ENCODE data around the gene ARHGEF10L.

ARHGEF10L gene

DNA sequence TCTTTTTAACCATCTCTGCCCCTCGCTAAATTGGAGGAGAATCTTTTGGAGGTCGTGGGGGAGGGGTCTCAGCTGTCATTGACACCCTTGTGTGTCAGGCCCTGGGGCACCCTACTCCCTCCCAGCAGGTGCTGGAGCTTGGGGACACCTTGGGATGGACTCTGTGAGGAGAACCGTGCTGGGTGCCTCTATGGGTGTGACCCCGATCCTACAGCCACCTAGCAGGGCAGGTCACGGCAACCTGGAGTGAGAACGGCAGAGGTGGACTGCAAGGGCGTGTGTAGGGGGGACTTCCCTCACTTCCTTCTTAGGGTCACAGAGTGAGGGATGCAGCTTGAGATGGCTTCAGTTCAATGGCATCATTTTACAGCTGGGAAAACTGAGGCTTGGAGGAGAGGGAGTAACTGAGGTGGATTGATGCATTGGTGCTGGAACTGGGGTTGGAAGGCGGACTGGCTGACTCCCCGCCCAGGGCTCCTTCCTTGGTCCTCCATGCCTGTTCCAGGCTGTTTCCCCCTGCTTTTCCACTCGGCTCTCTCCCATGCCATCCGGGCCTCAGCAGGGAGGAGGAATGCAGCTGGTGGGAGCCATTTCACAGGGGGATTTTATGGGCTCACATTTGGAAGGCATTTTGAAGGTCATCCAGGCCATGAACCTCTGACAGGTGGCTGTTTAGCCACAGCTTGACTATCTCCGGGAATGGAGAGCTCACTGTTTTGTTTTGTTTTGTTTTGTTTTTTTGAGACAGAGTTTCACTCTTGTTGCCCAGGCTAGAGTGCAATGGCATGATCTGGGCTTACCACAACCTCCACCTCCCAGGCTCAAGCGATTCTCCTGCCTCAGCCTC lies 18.8 kb upstream of the ARHGEF10L start:
- DNase-seq, result no peak
- Mint-ChIP-seq H3K4me1 (peaks cover 54% of the 10 kb centered on the region), H3K27ac (no peak overlapping the region), H3K27me3 (ENCODE audit: low read depth, poor library complexity) (peaks cover 13% of the 10 kb centered on the region), H3K4me3 (no peak overlapping the region), H3K36me3 (ENCODE audit: low read depth) (no peaks in the 10 kb centered on the region), H3K9me3 (no peaks in the 10 kb centered on the region)
- TF ChIP-seq, protein P1, sequence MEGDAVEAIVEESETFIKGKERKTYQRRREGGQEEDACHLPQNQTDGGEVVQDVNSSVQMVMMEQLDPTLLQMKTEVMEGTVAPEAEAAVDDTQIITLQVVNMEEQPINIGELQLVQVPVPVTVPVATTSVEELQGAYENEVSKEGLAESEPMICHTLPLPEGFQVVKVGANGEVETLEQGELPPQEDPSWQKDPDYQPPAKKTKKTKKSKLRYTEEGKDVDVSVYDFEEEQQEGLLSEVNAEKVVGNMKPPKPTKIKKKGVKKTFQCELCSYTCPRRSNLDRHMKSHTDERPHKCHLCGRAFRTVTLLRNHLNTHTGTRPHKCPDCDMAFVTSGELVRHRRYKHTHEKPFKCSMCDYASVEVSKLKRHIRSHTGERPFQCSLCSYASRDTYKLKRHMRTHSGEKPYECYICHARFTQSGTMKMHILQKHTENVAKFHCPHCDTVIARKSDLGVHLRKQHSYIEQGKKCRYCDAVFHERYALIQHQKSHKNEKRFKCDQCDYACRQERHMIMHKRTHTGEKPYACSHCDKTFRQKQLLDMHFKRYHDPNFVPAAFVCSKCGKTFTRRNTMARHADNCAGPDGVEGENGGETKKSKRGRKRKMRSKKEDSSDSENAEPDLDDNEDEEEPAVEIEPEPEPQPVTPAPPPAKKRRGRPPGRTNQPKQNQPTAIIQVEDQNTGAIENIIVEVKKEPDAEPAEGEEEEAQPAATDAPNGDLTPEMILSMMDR (IDR thresholded peaks at IDR 0.05), result no peak

DNA sequence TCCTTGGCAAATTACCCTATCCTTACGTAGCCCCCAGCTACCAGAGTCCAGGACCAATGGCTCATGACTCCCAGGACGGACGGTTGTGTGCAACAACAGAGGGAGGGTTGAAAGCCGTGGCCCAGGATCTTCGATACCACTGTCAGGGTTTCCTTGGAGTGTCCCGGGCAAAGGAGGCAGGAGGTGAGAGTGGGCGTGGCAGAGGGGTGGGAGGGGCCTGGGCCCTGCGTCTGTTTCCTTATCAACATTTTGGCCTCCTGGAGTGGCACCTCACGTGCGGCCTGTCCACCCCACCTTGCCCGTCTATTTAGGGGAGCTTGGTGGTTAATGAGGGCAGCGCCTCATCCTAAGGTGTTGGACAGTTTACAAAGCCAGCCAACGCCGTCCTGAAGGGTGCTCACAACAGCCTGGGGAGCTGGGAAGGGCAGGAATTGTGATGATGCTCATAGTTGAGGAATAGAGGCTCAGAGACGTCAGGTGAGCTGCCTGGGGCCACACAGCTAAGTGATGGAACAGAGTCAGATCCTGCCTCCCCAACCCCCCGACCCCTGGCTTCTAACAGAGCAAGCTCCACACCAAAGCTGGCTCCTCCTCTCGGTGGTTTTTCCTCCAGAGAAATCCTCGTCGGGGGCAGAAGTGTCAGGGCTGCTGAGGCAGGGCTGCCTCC lies 17.4 kb upstream of the ARHGEF10L start:
- Mint-ChIP-seq H3K27me3 (ENCODE audit: low read depth, poor library complexity) (peaks cover 13% of the 10 kb centered on the region), H3K4me3 (no peak overlapping the region), H3K4me1 (peaks cover 53% of the 10 kb centered on the region), H3K9me3 (no peaks in the 10 kb centered on the region), H3K36me3 (ENCODE audit: low read depth) (no peaks in the 10 kb centered on the region), H3K27ac (no peak overlapping the region)
- TF ChIP-seq, protein P1 (IDR thresholded peaks at IDR 0.05), result no peak
- no peak for DNase-seq

DNA sequence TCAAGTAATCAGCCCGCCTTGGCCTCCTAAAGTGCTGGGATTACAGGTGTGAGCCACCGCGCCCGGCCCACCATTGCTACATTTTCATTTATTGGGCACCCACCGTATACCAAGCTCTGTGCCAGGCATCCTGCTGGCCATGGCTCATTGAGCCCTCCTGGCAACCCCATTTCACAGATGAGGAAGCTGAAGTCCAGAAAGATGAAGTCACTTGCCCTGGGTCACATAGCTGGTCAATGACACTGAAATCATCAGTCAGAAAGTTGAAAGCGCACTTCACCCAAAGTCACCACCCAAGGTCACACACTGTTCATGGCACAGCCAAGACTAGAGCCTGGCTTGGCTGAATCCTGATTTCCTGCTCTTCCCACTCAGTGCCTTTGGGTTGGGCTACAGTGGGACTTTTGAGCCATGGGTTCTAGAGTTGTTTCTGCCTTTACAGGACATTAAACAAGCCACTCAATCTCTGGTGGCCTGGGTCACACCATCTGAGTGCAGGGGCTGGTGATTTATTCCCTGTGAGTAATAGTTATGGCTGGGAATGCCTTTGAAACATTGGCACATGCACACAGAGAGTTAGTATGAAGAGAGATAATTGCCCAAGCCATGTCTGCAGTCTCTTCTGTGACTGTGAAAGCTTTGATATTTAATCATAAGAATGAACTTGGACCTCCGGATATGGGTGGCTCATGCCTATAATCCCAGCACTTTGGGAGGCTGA lies 16.0 kb upstream of the ARHGEF10L start:
- no peaks in the 10 kb centered on the region for H3K36me3 Mint-ChIP-seq (ENCODE audit: low read depth)
- H3K27me3 Mint-ChIP-seq (ENCODE audit: low read depth, poor library complexity), result peaks cover 16% of the 10 kb centered on the region

DNA sequence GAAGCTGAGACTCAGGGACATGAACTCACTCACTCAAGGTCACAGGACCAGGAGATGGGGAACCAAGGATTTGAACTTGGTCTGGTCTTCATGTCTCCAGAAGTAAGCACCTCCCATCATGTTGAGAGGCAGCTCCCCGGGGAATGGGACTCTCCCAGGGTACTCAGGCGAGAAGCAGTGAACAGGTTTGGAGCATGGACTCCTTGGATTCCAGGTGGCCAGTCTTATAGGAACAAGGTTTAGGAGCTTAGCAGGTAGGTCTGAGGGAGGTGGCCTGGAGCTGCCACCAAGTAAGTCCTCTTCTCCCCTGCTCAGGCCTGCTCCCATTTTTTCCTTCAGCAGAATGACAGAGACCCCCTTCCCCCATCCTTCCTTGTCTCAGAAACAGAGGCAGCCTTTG lies 14.9 kb upstream of the ARHGEF10L start:
- no peak overlapping the region for H3K4me3 Mint-ChIP-seq
- DNase-seq, result no peak
- peaks cover 16% of the 10 kb centered on the region for H3K27me3 Mint-ChIP-seq (ENCODE audit: low read depth, poor library complexity)
- no peak overlapping the region for H3K27ac Mint-ChIP-seq
- TF ChIP-seq, protein P1 (IDR thresholded peaks at IDR 0.05), result no peak
- peaks cover 62% of the 10 kb centered on the region for H3K4me1 Mint-ChIP-seq
- H3K36me3 Mint-ChIP-seq (ENCODE audit: low read depth), result no peaks in the 10 kb centered on the region
- no peaks in the 10 kb centered on the region for H3K9me3 Mint-ChIP-seq

More for the DNA sequence above, 16.0 kb upstream of the ARHGEF10L start:
- TF ChIP-seq, protein P1 (IDR thresholded peaks at IDR 0.05), result no peak
- Mint-ChIP-seq H3K4me1 (peaks cover 59% of the 10 kb centered on the region), H3K27ac (no peak overlapping the region), H3K4me3 (no peak overlapping the region), H3K9me3 (no peaks in the 10 kb centered on the region)
- no peak for DNase-seq

DNA sequence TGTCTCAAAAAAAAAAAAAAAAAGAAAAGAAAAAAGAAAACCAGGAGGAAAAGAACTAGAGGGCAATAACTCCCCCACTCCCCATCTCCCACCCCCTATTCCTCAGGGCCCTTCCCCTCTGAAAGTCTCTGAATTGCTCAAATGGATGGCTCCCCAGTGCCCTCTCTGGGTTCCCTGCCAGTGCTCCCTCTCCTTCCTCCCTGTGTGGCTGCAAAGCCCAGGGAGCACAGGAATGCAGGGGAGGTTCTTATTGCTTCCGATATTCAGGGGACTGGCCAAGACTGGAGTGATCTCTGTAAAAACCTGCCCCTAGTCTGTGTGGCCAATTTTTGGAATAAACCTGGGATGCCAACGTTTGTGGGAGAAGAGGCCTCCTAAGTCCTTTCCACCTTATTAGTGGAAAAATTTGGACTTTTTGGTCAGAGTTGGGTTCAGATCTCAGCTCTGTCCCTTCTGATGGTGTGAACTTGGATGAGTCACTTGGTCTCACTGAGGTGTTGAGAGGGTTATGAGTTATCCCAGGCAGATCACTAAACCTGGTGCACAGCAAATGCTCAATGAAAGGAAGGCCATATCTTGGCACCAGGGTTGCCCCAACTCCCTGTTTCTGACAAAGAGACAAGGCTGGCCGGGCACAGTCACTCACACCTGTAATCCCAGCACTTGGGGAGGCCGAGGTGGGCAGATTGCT lies 13.4 kb upstream of the ARHGEF10L start:
- Mint-ChIP-seq H3K9me3 (no peaks in the 10 kb centered on the region), H3K27me3 (ENCODE audit: low read depth, poor library complexity) (peaks cover 14% of the 10 kb centered on the region), H3K4me1 (peaks cover 60% of the 10 kb centered on the region), H3K27ac (peak overlapping the region; percentile 64), H3K4me3 (no peak overlapping the region), H3K36me3 (ENCODE audit: low read depth) (no peaks in the 10 kb centered on the region)
- no peak for DNase-seq
- TF ChIP-seq, protein P1 (IDR thresholded peaks at IDR 0.05), result no peak

All from nephron progenitor cell (in vitro differentiated cells).